Astrocyte of the spinal cord (primary cell): ENCODE results near the gene DQX1.

Experiments used
- DNase-seq: peaks from one replicate; pipeline ENCODE4 v3.0.0; 2011; ENCODE audit warnings: low read depth, low spot score
- H3K4me3 ChIP-seq: 2 replicates; pipeline ENCODE4 v1.5.1; 2011; ENCODE audit warnings: low read depth, mild to moderate bottlenecking, low read length, moderate library complexity
- CTCF ChIP-seq: IDR thresholded peaks from 2 replicates; pipeline ENCODE4 v1.5.1; 2012; ENCODE audit warnings: low read depth, mild to moderate bottlenecking, low read length, inconsistent platforms
- in situ Hi-C: cut with HindIII; loops from 2 replicates; pipeline ENCODE4 v1.10.0; 2017; ENCODE audit warnings: low sequenced_read_pairs

The DQX1 gene

GRCh38 chr2:74481961-74482800 lies 43.9 kb downstream of the DQX1 start:
- in situ Hi-C loops: no loop called here
- H3K4me3 ChIP-seq: peak overlapping the region; percentile 87

GRCh38 chr2:74481431-74481830 lies 44.6 kb downstream of the DQX1 start:
- in situ Hi-C loops: no loop called here
- peak overlapping the region; percentile 87 for H3K4me3 ChIP-seq
- no peak for DNase-seq
- TF ChIP-seq CTCF: no peak

More at GRCh38 chr2:74481961-74482800, 43.9 kb downstream of the DQX1 start:
- no peak for TF ChIP-seq CTCF
- DNase-seq: no peak

GRCh38 chr2:74474899-74475298 lies 51.1 kb downstream of the DQX1 start:
- TF ChIP-seq CTCF: peak; percentile 40
- H3K4me3 ChIP-seq: no peak overlapping the region
- in situ Hi-C loops: no loop called here
- DNase-seq: no peak

GRCh38 chr2:74474481-74474880 lies 51.5 kb downstream of the DQX1 start:
- in situ Hi-C loops: no loop called here
- no peak overlapping the region for H3K4me3 ChIP-seq
- TF ChIP-seq CTCF: no peak
- no peak for DNase-seq

- TF ChIP-seq CTCF: no peak
- in situ Hi-C loops: no loop called here
- peak overlapping the region; percentile 64 for H3K4me3 ChIP-seq
- no peak for DNase-seq
Observed at GRCh38 chr2:74472945-74473258, 53.1 kb downstream of the DQX1 start.

GRCh38 chr2:74472086-74472944 lies 53.7 kb downstream of the DQX1 start, which contains the start of gene MRPL53:
Gene MRPL53, minus strand, starts transcription at chr2:74472680. Its CDS starts 20 bp downstream, at chr2:74472660.
- in situ Hi-C loops: no loop called here
- peak within 1 kb of the TSS; percentile 64 for H3K4me3 ChIP-seq
- TF ChIP-seq CTCF: no peak
- peak; percentile 93 for DNase-seq
